Mesothelial cell of epicardium (in vitro differentiated cells): Measurements from ENCODE around the gene TMEM238L. TPM values are rescaled to one million over a fixed set of nuclear protein-coding genes. Genes with fewer than 3 reads are reported as not detected.

Experiments
- DNase-seq, 2 experiments: peaks; one replicate each; pipeline ENCODE4 v3.0.0; 2021; ENCODE audit warnings: low spot score in 2 of 2; ENCODE audit not compliant: unreplicated experiment in 2 of 2
- H3K27ac Mint-ChIP-seq: 2 replicates; pipeline ENCODE4 v1.8.0; 2021; ENCODE audit warnings: mixed read lengths
- H3K27me3 Mint-ChIP-seq: 2 replicates; pipeline ENCODE4 v1.8.0; 2021; ENCODE audit warnings: low read depth, mixed read lengths
- H3K36me3 Mint-ChIP-seq: 2 replicates; pipeline ENCODE4 v1.8.0; 2021; ENCODE audit warnings: mixed read lengths
- H3K4me1 Mint-ChIP-seq: 2 replicates; pipeline ENCODE4 v1.8.0; 2021; ENCODE audit warnings: mixed read lengths
- H3K4me3 Mint-ChIP-seq: 2 replicates; pipeline ENCODE4 v1.8.0; 2021; ENCODE audit warnings: mild to moderate bottlenecking, moderate library complexity, mixed read lengths
- H3K9me3 Mint-ChIP-seq: 2 replicates; pipeline ENCODE4 v1.8.0; 2021; ENCODE audit warnings: mixed read lengths
- CTCF ChIP-seq: fragments of 200-600 bp; sonication (generic); IDR thresholded peaks from one replicate; pipeline ENCODE4 v1.5.0; 2021; ENCODE audit warnings: antibody characterized with exemption; ENCODE audit not compliant: unreplicated experiment
- total RNA-seq: library from RNA; stranded (reverse); gene quantifications from 3 replicates; pipeline ENCODE4 v1.2.1, GENCODE V29; 2021

Gene TMEM238L
- total RNA-seq, 1 donor from 2014 or later = not detected

GRCh38 chr17:10812674-10813073, 8.8 kb upstream of the TMEM238L start:
- no peak for TF ChIP-seq CTCF
- H3K9me3 Mint-ChIP-seq = no peaks in the 10 kb centered on the region
- no peak overlapping the region for H3K4me3 Mint-ChIP-seq

GRCh38 chr17:10809605-10810004, 5.7 kb upstream of the TMEM238L start:
- no peaks in the 10 kb centered on the region for H3K36me3 Mint-ChIP-seq
- H3K4me3 Mint-ChIP-seq = no peak overlapping the region
- H3K9me3 Mint-ChIP-seq = no peaks in the 10 kb centered on the region
- H3K27ac Mint-ChIP-seq = no peak overlapping the region
- no peak for DNase-seq
- peaks cover 5% of the 10 kb centered on the region for H3K27me3 Mint-ChIP-seq
- H3K4me1 Mint-ChIP-seq = peaks cover 2% of the 10 kb centered on the region
- TF ChIP-seq CTCF = no peak

More at GRCh38 chr17:10812674-10813073, 8.8 kb upstream of the TMEM238L start:
- H3K36me3 Mint-ChIP-seq = no peaks in the 10 kb centered on the region
- H3K27me3 Mint-ChIP-seq = peaks cover 11% of the 10 kb centered on the region
- no peak for DNase-seq
- H3K4me1 Mint-ChIP-seq = peaks cover 2% of the 10 kb centered on the region
- no peak overlapping the region for H3K27ac Mint-ChIP-seq

GRCh38 chr17:10807704-10808128, 3.8 kb upstream of the TMEM238L start:
- TF ChIP-seq CTCF = no peak
- Mint-ChIP-seq H3K27ac (no peak overlapping the region), H3K27me3 (peaks cover 5% of the 10 kb centered on the region), H3K4me1 (no peaks in the 10 kb centered on the region), H3K4me3 (no peak overlapping the region), H3K9me3 (no peaks in the 10 kb centered on the region), H3K36me3 (no peaks in the 10 kb centered on the region)
- DNase-seq = no peak

GRCh38 chr17:10806545-10807262, 2.8 kb upstream of the TMEM238L start:
- TF ChIP-seq CTCF = no peak
- no peak for DNase-seq
- no peaks in the 10 kb centered on the region for H3K36me3 Mint-ChIP-seq
- no peak overlapping the region for H3K4me3 Mint-ChIP-seq
- H3K9me3 Mint-ChIP-seq = no peaks in the 10 kb centered on the region
- peaks cover 5% of the 10 kb centered on the region for H3K27me3 Mint-ChIP-seq
- no peak overlapping the region for H3K27ac Mint-ChIP-seq
- H3K4me1 Mint-ChIP-seq = no peaks in the 10 kb centered on the region

- no peaks in the 10 kb centered on the region for H3K36me3 Mint-ChIP-seq
- no peak for DNase-seq
These were observed 2.0 kb upstream of the TMEM238L start for GRCh38 chr17:10805911-10806310.

More at GRCh38 chr17:10805911-10806310, 2.0 kb upstream of the TMEM238L start:
- no peaks in the 10 kb centered on the region for H3K9me3 Mint-ChIP-seq
- H3K27me3 Mint-ChIP-seq = peaks cover 5% of the 10 kb centered on the region
- no peak overlapping the region for H3K27ac Mint-ChIP-seq
- no peaks in the 10 kb centered on the region for H3K4me1 Mint-ChIP-seq
- no peak overlapping the region for H3K4me3 Mint-ChIP-seq
- no peak for TF ChIP-seq CTCF
